GM10266 (cell line): ENCODE results near the gene ZNF678.

ENCODE experiments used
- DNase-seq: peaks from one replicate; pipeline ENCODE4 v3.0.0; 2012; ENCODE audit errors: extremely low spot score
- CTCF ChIP-seq: IDR thresholded peaks from 2 replicates; pipeline ENCODE4 v1.5.1; 2012; ENCODE audit warnings: mild to moderate bottlenecking, low read depth; ENCODE audit not compliant: control insufficient read depth, insufficient read depth; ENCODE audit errors: missing control alignments

Gene ZNF678

DNA sequence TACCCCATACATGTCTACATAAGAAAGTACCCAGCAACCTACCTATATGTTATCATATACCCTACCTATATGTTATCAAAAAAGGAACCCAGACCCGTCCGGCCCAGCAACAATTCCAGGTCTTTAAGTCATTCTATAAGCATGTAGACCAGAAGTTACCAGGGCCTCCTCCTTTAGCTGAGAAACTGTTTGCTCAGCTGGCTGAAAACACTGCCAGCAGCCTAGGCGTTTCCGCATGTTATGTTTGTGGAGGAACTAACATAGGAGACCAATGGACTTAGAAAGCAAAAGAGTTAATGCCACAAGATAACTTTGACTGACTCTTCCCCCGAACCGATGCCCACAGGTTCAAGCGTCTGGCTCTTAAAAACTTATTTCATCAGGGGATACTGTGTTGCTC, 7.1 kb upstream of the ZNF678 start:
- DNase-seq = no peak
- no peak for TF ChIP-seq CTCF

GRCh38 chr1:227557962-227558725, 5.2 kb upstream of the ZNF678 start:
- no peak for TF ChIP-seq CTCF
- no peak for DNase-seq

DNA sequence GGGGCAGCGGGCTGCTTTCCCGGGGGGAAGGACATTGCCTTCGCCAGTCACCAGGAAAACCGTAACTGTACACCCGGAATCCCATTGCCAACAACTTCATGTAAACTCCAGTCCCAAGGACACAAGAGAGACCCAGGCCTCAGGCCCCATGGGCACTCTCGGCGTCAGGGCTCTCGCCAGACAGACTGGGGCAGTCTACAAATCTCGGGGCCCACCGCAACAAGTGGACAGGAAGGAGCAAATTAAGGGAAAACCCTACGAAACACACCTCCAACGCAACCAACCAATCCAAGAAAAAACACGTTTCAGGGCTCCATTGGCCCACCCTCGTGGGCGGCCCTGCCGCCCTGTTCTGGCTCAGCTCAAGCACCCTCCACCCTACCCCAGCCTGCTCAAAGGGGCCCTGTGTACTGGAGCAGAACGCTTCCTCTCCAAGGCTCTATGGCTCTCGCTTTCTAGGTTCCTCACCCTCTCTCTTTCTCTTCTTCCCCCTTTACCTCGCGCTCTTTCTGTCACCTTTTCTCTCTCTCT, 4.6 kb upstream of the ZNF678 start:
- no peak for TF ChIP-seq CTCF
- DNase-seq = no peak

GRCh38 chr1:227559499-227559898, 3.9 kb upstream of the ZNF678 start:
- no peak for DNase-seq
- no peak for TF ChIP-seq CTCF

- DNase-seq = no peak
- no peak for TF ChIP-seq CTCF
These were observed 3.4 kb upstream of the ZNF678 start for GRCh38 chr1:227559926-227560325.

GRCh38 chr1:227560393-227561173, 2.8 kb upstream of the ZNF678 start:
- no peak for TF ChIP-seq CTCF

More at GRCh38 chr1:227560393-227561173, 2.8 kb upstream of the ZNF678 start:
- DNase-seq = no peak
